HEK293 (cell line): ENCODE results near the gene SUSD3.

Experiments used
- CTCF ChIA-PET: fragments of 350-600 bp; formaldehyde crosslinking; extraction: SDS; loops from one replicate; lab custom pipeline; 2021; ENCODE audit warnings: antibody characterized with exemption; lab: Yijun Ruan, JAX
- POLR2A ChIA-PET: fragments of 300-600 bp; formaldehyde crosslinking; extraction: SDS; loops from one replicate; lab custom pipeline; 2020; ENCODE audit warnings: antibody characterized with exemption, inconsistent platforms; lab: Yijun Ruan, JAX
- H3K27ac ChIP-seq: fragments of 200-500 bp; sonication (Bioruptor generic); 2 replicates; pipeline ENCODE4 v1.5.1; 2014; ENCODE audit warnings: low read depth, low read length, control low read depth, inconsistent platforms; ENCODE audit errors: extremely low read depth
- H3K36me3 ChIP-seq, 2 experiments: fragments of 200-500 bp in 1 of 2; sonication (Bioruptor generic) in 1 of 2; 1 replicate in 1 of 2; 2 replicates in 1 of 2; pipeline ENCODE4 v1.5.1; 2014 to 2017; ENCODE audit warnings: inconsistent platforms in 2 of 2, low read length in 2 of 2; ENCODE audit not compliant: control insufficient read depth in 2 of 2, insufficient read depth in 1 of 2
- H3K4me1 ChIP-seq: fragments of 200-500 bp; sonication (Bioruptor generic); 2 replicates; pipeline ENCODE4 v1.5.1; 2014; ENCODE audit warnings: mild to moderate bottlenecking, low read length, inconsistent platforms; ENCODE audit not compliant: control insufficient read depth, insufficient read depth
- H3K4me3 ChIP-seq: 2 replicates; pipeline ENCODE4 v1.5.1; 2011; ENCODE audit warnings: low read depth, mild to moderate bottlenecking, control low read depth, low read length, moderate library complexity
- H3K9me3 ChIP-seq: fragments of 200-500 bp; sonication (Bioruptor generic); 2 replicates; pipeline ENCODE4 v1.5.1; 2014; ENCODE audit warnings: low read depth, low read length, inconsistent platforms; ENCODE audit not compliant: control insufficient read depth, insufficient read depth
- EGR2 ChIP-seq: fragments of 450-650 bp; formaldehyde crosslinking; IDR thresholded peaks from 2 replicates; pipeline ENCODE4 v1.5.1; 2016; ENCODE audit warnings: low read depth, missing biosample characterization, missing genetic modification characterization
- KLF16 ChIP-seq: fragments of 450-650 bp; formaldehyde crosslinking; IDR thresholded peaks from 2 replicates; pipeline ENCODE4 v1.5.1; 2017; ENCODE audit warnings: missing biosample characterization, missing genetic modification characterization
- ZBTB26 ChIP-seq: fragments of 450-650 bp; formaldehyde crosslinking; optimal IDR thresholded peaks from 2 replicates; pipeline ENCODE3; 2016; ENCODE audit warnings: missing biosample characterization, mild to moderate bottlenecking, missing genetic modification characterization
- ZFHX2 ChIP-seq: fragments of 450-650 bp; formaldehyde crosslinking; conservative IDR thresholded peaks from 2 replicates; pipeline ENCODE4 v1.5.1; 2016; ENCODE audit warnings: missing biosample characterization, missing genetic modification characterization
- ZNF112 ChIP-seq: fragments of 450-650 bp; formaldehyde crosslinking; IDR thresholded peaks from 2 replicates; pipeline ENCODE4 v1.5.0; 2017; ENCODE audit warnings: missing biosample characterization, missing genetic modification characterization
- ZNF138 ChIP-seq: fragments of 450-650 bp; formaldehyde crosslinking; IDR thresholded peaks from 2 replicates; pipeline ENCODE4 v1.5.1; 2016; ENCODE audit warnings: missing biosample characterization, missing genetic modification characterization, borderline replicate concordance
- ZNF148 ChIP-seq: fragments of 450-650 bp; formaldehyde crosslinking; IDR thresholded peaks from 2 replicates; pipeline ENCODE4 v1.5.0; 2017; ENCODE audit warnings: missing biosample characterization, missing genetic modification characterization, borderline replicate concordance
- ZNF157 ChIP-seq: fragments of 450-650 bp; formaldehyde crosslinking; IDR thresholded peaks from 2 replicates; pipeline ENCODE4 v1.5.1; 2016; ENCODE audit warnings: missing biosample characterization, missing genetic modification characterization
- ZNF350 ChIP-seq: fragments of 450-650 bp; formaldehyde crosslinking; IDR thresholded peaks from 2 replicates; pipeline ENCODE4 v1.5.0; 2017; ENCODE audit warnings: missing biosample characterization, mild to moderate bottlenecking, missing genetic modification characterization
- ZNF354C ChIP-seq: fragments of 450-650 bp; formaldehyde crosslinking; IDR thresholded peaks from 2 replicates; pipeline ENCODE4 v1.5.1; 2016; ENCODE audit warnings: missing biosample characterization, missing genetic modification characterization, low read depth, borderline replicate concordance
- ZNF610 ChIP-seq: fragments of 450-650 bp; formaldehyde crosslinking; IDR thresholded peaks from 2 replicates; pipeline ENCODE4 v1.5.1; 2016; ENCODE audit warnings: missing biosample characterization, missing genetic modification characterization, borderline replicate concordance
- ZNF639 ChIP-seq: fragments of 450-650 bp; formaldehyde crosslinking; IDR thresholded peaks from 2 replicates; pipeline ENCODE4 v1.5.1; 2016; ENCODE audit warnings: missing biosample characterization, missing genetic modification characterization
- ZNF76 ChIP-seq: fragments of 450-650 bp; formaldehyde crosslinking; IDR thresholded peaks from 2 replicates; pipeline ENCODE4; 2016; ENCODE audit warnings: low read depth, missing biosample characterization, missing genetic modification characterization, borderline replicate concordance
- ZNF777 ChIP-seq: fragments of 450-650 bp; formaldehyde crosslinking; IDR thresholded peaks from 2 replicates; pipeline ENCODE4 v1.5.1; 2017; ENCODE audit warnings: missing biosample characterization, missing genetic modification characterization, borderline replicate concordance
- TF ChIP-seq, protein P1 (sequence below): fragments of 450-650 bp; formaldehyde crosslinking; IDR thresholded peaks from 2 replicates; pipeline ENCODE4 v1.5.1; 2016; ENCODE audit warnings: missing biosample characterization, missing genetic modification characterization
- TF ChIP-seq, protein P2 (sequence below): fragments of 450-650 bp; formaldehyde crosslinking; IDR thresholded peaks from 2 replicates; pipeline ENCODE4 v1.5.1; 2016; ENCODE audit warnings: missing biosample characterization, missing genetic modification characterization, borderline replicate concordance

The SUSD3 gene

GRCh38 chr9:93031629-93032430 is 26.7 kb upstream of the SUSD3 start:
- no peak for TF ChIP-seq ZNF610 (tag by site-specific recombination)
- no peak for TF ChIP-seq ZNF112
- no peak for TF ChIP-seq ZNF148
- no peak for TF ChIP-seq ZBTB26
- TF ChIP-seq ZNF76 (tag by site-specific recombination): no peak
- no peaks in the 10 kb centered on the region for H3K9me3 ChIP-seq
- H3K4me1 ChIP-seq: no peaks in the 10 kb centered on the region
- ChIA-PET POLR2A (no interaction called here), CTCF (interaction anchor here (1.3 kb wide), 1 partner anchor 77 kb away, joined by 3 read pairs; no protein-coding TSS in a partner anchor)
- H3K4me3 ChIP-seq: no peak overlapping the region
- H3K27ac ChIP-seq: no peak overlapping the region
- no peaks in the 10 kb centered on the region for H3K36me3 ChIP-seq

GRCh38 chr9:93032545-93032944 is 26.0 kb upstream of the SUSD3 start:
- Histone ChIP-seq H3K4me1 (no peaks in the 10 kb centered on the region), H3K27ac (no peak overlapping the region), H3K9me3 (no peaks in the 10 kb centered on the region), H3K4me3 (no peak overlapping the region)
- CTCF ChIA-PET: no interaction called here
- TF ChIP-seq ZNF138: no peak
- peak; percentile 71 for TF ChIP-seq ZFHX2 (tag by site-specific recombination)
- TF ChIP-seq EGR2 (tag by site-specific recombination): peak; percentile 70
- TF ChIP-seq ZNF350 (tag by site-specific recombination): no peak
- TF ChIP-seq, all 188 proteins: peak for 2
- POLR2A ChIA-PET: no interaction called here
- no peaks in the 10 kb centered on the region for H3K36me3 ChIP-seq

DNA sequence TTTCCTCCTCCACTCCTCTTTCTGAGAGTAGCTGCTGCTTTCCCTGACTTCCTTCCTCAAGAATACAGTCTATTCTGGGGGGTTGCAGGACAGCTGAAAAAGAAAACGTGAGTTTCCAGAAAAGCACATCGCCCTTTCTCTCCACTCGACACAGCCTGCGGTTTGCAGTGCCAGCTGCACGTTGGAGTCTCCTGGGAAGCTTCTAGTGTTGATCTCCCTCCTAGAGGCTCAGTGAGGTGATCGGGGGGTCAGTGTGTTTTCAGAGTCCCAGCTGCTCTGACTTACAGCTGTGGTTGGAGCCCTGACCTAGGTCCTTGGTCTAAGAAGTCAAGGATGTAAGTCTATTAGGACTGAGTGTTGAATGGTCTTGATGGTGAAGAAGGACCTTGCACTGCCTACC is 25.0 kb upstream of the SUSD3 start:
- CTCF ChIA-PET: interaction anchor here (0.6 to 0.7 kb wide), 3 partner anchors 14 to 279 kb away, joined by 3 to 6 read pairs (median 4); no protein-coding TSS in a partner anchor
- H3K9me3 ChIP-seq: no peaks in the 10 kb centered on the region
- no peaks in the 10 kb centered on the region for H3K36me3 ChIP-seq
- H3K4me3 ChIP-seq: no peak overlapping the region
- no peaks in the 10 kb centered on the region for H3K4me1 ChIP-seq
- POLR2A ChIA-PET: no interaction called here
- TF ChIP-seq KLF16: no peak
- no peak overlapping the region for H3K27ac ChIP-seq

DNA sequence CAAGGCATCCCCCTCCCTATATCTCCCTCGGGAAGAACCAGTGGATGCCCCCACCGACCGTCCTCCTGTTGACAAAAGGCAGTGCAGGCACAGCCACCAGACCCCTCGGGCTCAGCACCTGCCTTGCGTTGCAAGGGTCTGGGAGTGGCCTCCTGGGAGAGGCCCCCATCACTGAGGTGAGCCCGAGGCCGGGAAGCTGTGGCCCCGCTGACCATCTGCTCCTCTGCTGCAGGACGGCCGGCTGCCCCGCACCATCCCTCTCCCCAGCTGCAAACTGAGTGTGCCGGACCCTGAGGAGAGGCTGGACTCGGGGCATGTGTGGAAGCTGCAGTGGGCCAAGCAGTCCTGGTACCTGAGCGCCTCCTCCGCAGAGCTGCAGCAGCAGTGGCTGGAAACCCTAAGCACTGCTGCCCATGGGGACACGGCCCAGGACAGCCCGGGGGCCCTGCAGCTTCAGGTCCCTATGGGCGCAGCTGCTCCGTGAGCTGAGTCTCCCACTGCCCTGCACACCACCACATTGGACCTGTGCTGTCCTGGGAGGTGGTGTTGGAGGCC is 23.3 kb upstream of the SUSD3 start:
- no peak overlapping the region for H3K4me3 ChIP-seq
- H3K27ac ChIP-seq: no peak overlapping the region
- ChIA-PET CTCF (no interaction called here), POLR2A (no interaction called here)
- no peaks in the 10 kb centered on the region for H3K36me3 ChIP-seq
- no peaks in the 10 kb centered on the region for H3K9me3 ChIP-seq
- H3K4me1 ChIP-seq: no peaks in the 10 kb centered on the region
- TF ChIP-seq ZNF354C (no peak), ZNF157 (no peak), ZNF777 (tag by site-specific recombination) (no peak), ZNF639 (tag by site-specific recombination) (no peak)
- TF ChIP-seq, protein P1, sequence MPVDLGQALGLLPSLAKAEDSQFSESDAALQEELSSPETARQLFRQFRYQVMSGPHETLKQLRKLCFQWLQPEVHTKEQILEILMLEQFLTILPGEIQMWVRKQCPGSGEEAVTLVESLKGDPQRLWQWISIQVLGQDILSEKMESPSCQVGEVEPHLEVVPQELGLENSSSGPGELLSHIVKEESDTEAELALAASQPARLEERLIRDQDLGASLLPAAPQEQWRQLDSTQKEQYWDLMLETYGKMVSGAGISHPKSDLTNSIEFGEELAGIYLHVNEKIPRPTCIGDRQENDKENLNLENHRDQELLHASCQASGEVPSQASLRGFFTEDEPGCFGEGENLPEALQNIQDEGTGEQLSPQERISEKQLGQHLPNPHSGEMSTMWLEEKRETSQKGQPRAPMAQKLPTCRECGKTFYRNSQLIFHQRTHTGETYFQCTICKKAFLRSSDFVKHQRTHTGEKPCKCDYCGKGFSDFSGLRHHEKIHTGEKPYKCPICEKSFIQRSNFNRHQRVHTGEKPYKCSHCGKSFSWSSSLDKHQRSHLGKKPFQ: no peak
- TF ChIP-seq, protein P2, sequence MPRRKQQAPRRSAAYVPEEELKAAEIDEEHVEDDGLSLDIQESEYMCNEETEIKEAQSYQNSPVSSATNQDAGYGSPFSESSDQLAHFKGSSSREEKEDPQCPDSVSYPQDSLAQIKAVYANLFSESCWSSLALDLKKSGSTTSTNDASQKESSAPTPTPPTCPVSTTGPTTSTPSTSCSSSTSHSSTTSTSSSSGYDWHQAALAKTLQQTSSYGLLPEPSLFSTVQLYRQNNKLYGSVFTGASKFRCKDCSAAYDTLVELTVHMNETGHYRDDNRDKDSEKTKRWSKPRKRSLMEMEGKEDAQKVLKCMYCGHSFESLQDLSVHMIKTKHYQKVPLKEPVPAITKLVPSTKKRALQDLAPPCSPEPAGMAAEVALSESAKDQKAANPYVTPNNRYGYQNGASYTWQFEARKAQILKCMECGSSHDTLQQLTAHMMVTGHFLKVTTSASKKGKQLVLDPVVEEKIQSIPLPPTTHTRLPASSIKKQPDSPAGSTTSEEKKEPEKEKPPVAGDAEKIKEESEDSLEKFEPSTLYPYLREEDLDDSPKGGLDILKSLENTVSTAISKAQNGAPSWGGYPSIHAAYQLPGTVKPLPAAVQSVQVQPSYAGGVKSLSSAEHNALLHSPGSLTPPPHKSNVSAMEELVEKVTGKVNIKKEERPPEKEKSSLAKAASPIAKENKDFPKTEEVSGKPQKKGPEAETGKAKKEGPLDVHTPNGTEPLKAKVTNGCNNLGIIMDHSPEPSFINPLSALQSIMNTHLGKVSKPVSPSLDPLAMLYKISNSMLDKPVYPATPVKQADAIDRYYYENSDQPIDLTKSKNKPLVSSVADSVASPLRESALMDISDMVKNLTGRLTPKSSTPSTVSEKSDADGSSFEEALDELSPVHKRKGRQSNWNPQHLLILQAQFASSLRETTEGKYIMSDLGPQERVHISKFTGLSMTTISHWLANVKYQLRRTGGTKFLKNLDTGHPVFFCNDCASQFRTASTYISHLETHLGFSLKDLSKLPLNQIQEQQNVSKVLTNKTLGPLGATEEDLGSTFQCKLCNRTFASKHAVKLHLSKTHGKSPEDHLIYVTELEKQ (tag by site-specific recombination): no peak
